Endothelial cell of umbilical vein (primary cell): ENCODE results near the gene OSBPL10. TPM values are rescaled to one million over a fixed set of nuclear protein-coding genes. Genes with fewer than 3 reads are reported as not detected.

Experiments used
- BruUV-seq: library from RNA; stranded (reverse); fragments of 400-500 nt; replicated peaks from 2 replicates; lab custom pipeline; 2021; lab: Mats Ljungman, UMichigan
- CTCF ChIA-PET: fragments of 300-600, 350-600 bp; sonication (Branson Sonifier 250); formaldehyde crosslinking; loops from one replicate; lab custom pipeline; 2021; ENCODE audit warnings: antibody characterized with exemption, inconsistent platforms; lab: Charles Lee
- POLR2A ChIA-PET: fragments of 300-600, 350-600 bp; sonication (Branson Sonifier 250); formaldehyde crosslinking; loops from one replicate; lab custom pipeline; 2021; ENCODE audit warnings: antibody characterized with exemption, inconsistent platforms; lab: Charles Lee
- DNase-seq: peaks from one replicate; pipeline ENCODE4 v3.0.0-alpha.2; 2011; ENCODE audit warnings: low read depth, low spot score
- FAIRE-seq: peaks from 2 replicates; lab custom pipeline; 2011; peaks lifted over from hg19 to GRCh38; lab: Jason Lieb, UNC
- H2AFZ ChIP-seq: 2 replicates; pipeline ENCODE4 v1.6.0; 2012; ENCODE audit warnings: low read depth, low read length, control low read depth, inconsistent platforms
- H3K27ac ChIP-seq: 2 replicates; pipeline ENCODE4 v1.5.1; 2011; ENCODE audit warnings: low read depth, mild to moderate bottlenecking, control low read depth, low read length, moderate library complexity; ENCODE audit not compliant: insufficient read depth
- H3K27me3 ChIP-seq, 2 experiments: 2 replicates each; pipeline versions ENCODE4 v1.6.0 to v1.6.1; 2011; ENCODE audit warnings: low read length in 2 of 2, mixed read lengths in 1 of 2; ENCODE audit not compliant: control insufficient read depth in 2 of 2, insufficient read depth in 2 of 2
- H3K36me3 ChIP-seq, 2 experiments: 2 replicates in 1 of 2; 3 replicates in 1 of 2; pipeline ENCODE4 v1.5.1; 2011; ENCODE audit warnings: low read length in 2 of 2, mild to moderate bottlenecking in 1 of 2, moderate library complexity in 1 of 2; ENCODE audit not compliant: control insufficient read depth in 2 of 2, insufficient read depth in 2 of 2; ENCODE audit errors: extremely low read depth in 1 of 2
- H3K4me1 ChIP-seq: 3 replicates; pipeline ENCODE4 v1.5.1; 2011; ENCODE audit warnings: mild to moderate bottlenecking, low read length; ENCODE audit not compliant: control insufficient read depth, insufficient read depth; ENCODE audit errors: extremely low read depth
- H3K4me2 ChIP-seq: 2 replicates; pipeline ENCODE4 v1.6.1; 2011; ENCODE audit warnings: low read length, control low read depth, mixed read lengths; ENCODE audit not compliant: insufficient read depth
- H3K4me3 ChIP-seq, 3 experiments: fragments of 200-600 bp in 1 of 3; sonication (generic), shearing (Covaris generic) in 1 of 3; replicated peaks in 1 of 3; 2 replicates each; pipeline ENCODE4 v1.5.1; 2011 to 2016; ENCODE audit warnings: control low read depth in 3 of 3, low read length in 3 of 3, mild to moderate bottlenecking in 2 of 3, inconsistent platforms in 1 of 3, low read depth in 1 of 3, moderate library complexity in 1 of 3; ENCODE audit not compliant: insufficient read depth in 1 of 3
- H3K79me2 ChIP-seq: 2 replicates; pipeline ENCODE4 v1.6.0; 2012; ENCODE audit warnings: low read length, inconsistent platforms; ENCODE audit not compliant: control insufficient read depth, insufficient read depth
- H3K9ac ChIP-seq: replicated peaks from 2 replicates; pipeline ENCODE3; 2011; ENCODE audit warnings: low read length, control low read depth; ENCODE audit not compliant: insufficient read depth; ENCODE audit errors: extremely low read depth
- H3K9me1 ChIP-seq: replicated peaks from 3 replicates; pipeline ENCODE4 v1.6.0; 2011; ENCODE audit warnings: mild to moderate bottlenecking, low read length; ENCODE audit not compliant: control insufficient read depth, insufficient read depth; ENCODE audit errors: extremely low read depth
- H3K9me3 ChIP-seq: replicated peaks from 2 replicates; pipeline ENCODE4 v1.5.1; 2012; ENCODE audit warnings: low read length, inconsistent platforms; ENCODE audit not compliant: control insufficient read depth, insufficient read depth
- H4K20me1 ChIP-seq: replicated peaks from 2 replicates; pipeline ENCODE3; 2011; ENCODE audit warnings: mild to moderate bottlenecking, low read length; ENCODE audit not compliant: control insufficient read depth, insufficient read depth; ENCODE audit errors: extremely low read depth
- EZH2 ChIP-seq: IDR thresholded peaks from 2 replicates; pipeline ENCODE4 v1.6.1; 2012; ENCODE audit warnings: borderline replicate concordance, low read depth, mild to moderate bottlenecking, moderate library complexity, low read length, inconsistent platforms; ENCODE audit not compliant: severe bottlenecking
- FOS ChIP-seq: IDR thresholded peaks from 2 replicates; pipeline ENCODE4 v1.6.1; 2011; ENCODE audit warnings: mild to moderate bottlenecking, low read length, moderate library complexity, borderline replicate concordance; ENCODE audit not compliant: insufficient read depth
- GATA2 ChIP-seq: IDR thresholded peaks from 2 replicates; pipeline ENCODE4 v1.7.0; 2011; ENCODE audit warnings: low read depth, mild to moderate bottlenecking, moderate library complexity, mixed read lengths, low read length; ENCODE audit not compliant: insufficient read length, insufficient read depth
- JUN ChIP-seq: IDR thresholded peaks from 2 replicates; pipeline ENCODE4 v1.6.1; 2011; ENCODE audit warnings: borderline replicate concordance, low read depth; ENCODE audit not compliant: insufficient read length, insufficient read depth
- MYC ChIP-seq: IDR thresholded peaks from one replicate; pipeline ENCODE4 v1.6.1; 2011; ENCODE audit warnings: mild to moderate bottlenecking, low read depth, low read length
- POLR2A ChIP-seq: IDR thresholded peaks from 2 replicates; pipeline ENCODE4 v1.6.1; 2012; ENCODE audit warnings: low read depth, mild to moderate bottlenecking, control low read depth, low read length
- POLR2AphosphoS5 ChIP-seq: IDR thresholded peaks from 2 replicates; pipeline ENCODE4 v1.6.1; 2012; ENCODE audit warnings: low read depth, mild to moderate bottlenecking, control low read depth, low read length, moderate library complexity; ENCODE audit not compliant: insufficient read depth
- dilution Hi-C: fragments of 300-500 bp; cut with MboI; formaldehyde crosslinking; loops from one replicate; pipeline ENCODE4 v1.15.0; 2019; ENCODE audit warnings: low sequenced_read_pairs; ENCODE audit not compliant: extremely low pct_ligation_motif_present
- intact Hi-C: fragments of 100-400 bp; cut with micrococcal nuclease; formaldehyde crosslinking; loops from one replicate; pipeline ENCODE4 v1.10.0; 2022
- polyA plus RNA-seq, 4 experiments: library from polyadenylated mRNA; depleted of rRNA in 3 of 4; stranded (reverse) in 3 of 4; unstranded in 1 of 4; fragments of >200 nt; gene quantifications; 2 replicates each; pipeline versions ENCODE4 v1.2.1 to v1.2.3, GENCODE V29; 2011 to 2012; ENCODE audit warnings: missing spikeins in 1 of 4
- total RNA-seq: library from RNA; stranded (reverse); gene quantifications from 2 replicates; pipeline ENCODE4 v1.2.3, GENCODE V29; 2021
- TF ChIP-seq, protein P1 (sequence below): IDR thresholded peaks from 2 replicates; pipeline ENCODE4 v1.6.1; 2011; ENCODE audit not compliant: insufficient read depth, insufficient read length
- TF ChIP-seq, protein P2 (sequence below), 2 donors: IDR thresholded peaks; 1 replicate in 1 of 2; 2 replicates in 1 of 2; pipeline ENCODE4 v1.5.1; 2011; ENCODE audit warnings: low read length in 2 of 2, mild to moderate bottlenecking in 2 of 2, moderate library complexity in 2 of 2, control low read depth in 1 of 2, inconsistent platforms in 1 of 2, low read depth in 1 of 2; ENCODE audit not compliant: insufficient read depth in 1 of 2; ENCODE audit errors: extremely low read depth in 1 of 2

Gene OSBPL10
- total and polyA plus RNA-seq, 2 donors (not counting 3 experiments of a cell fraction or from before 2014, with no cell fraction given) = 10.8 to 47.6 TPM

DNA sequence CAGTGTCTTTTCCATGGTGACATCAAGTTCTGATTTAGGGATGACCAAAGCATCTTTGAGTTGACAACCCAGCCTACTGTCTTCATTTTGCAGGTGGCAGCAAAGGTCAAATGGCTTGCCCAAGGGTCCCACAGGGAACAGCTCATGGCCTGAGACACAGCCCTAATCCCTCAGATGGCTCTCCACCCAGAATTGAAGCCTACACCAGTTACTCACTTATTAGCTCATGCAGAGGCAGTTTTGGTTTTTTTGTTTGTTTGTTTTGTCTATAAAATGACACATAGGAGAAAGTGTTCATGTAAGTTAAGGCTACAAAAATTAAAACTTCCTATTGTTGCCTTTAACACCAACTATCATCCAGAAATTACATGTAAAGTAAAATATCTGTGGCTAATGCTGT is 167.9 kb downstream of the OSBPL10 start:
- DNase-seq = no peak
- no peaks in the 10 kb centered on the region for H3K27me3 ChIP-seq
- TF ChIP-seq POLR2A (no peak), EZH2 (no peak), MYC (no peak), FOS (no peak), JUN (no peak), POLR2AphosphoS5 (no peak), GATA2 (no peak)
- TF ChIP-seq, protein P1, sequence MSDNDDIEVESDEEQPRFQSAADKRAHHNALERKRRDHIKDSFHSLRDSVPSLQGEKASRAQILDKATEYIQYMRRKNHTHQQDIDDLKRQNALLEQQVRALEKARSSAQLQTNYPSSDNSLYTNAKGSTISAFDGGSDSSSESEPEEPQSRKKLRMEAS = no peak
- TF ChIP-seq, protein P2, sequence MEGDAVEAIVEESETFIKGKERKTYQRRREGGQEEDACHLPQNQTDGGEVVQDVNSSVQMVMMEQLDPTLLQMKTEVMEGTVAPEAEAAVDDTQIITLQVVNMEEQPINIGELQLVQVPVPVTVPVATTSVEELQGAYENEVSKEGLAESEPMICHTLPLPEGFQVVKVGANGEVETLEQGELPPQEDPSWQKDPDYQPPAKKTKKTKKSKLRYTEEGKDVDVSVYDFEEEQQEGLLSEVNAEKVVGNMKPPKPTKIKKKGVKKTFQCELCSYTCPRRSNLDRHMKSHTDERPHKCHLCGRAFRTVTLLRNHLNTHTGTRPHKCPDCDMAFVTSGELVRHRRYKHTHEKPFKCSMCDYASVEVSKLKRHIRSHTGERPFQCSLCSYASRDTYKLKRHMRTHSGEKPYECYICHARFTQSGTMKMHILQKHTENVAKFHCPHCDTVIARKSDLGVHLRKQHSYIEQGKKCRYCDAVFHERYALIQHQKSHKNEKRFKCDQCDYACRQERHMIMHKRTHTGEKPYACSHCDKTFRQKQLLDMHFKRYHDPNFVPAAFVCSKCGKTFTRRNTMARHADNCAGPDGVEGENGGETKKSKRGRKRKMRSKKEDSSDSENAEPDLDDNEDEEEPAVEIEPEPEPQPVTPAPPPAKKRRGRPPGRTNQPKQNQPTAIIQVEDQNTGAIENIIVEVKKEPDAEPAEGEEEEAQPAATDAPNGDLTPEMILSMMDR (IDR thresholded peaks at IDR 0.05; ENCODE audit: extremely low read depth in 1 of 2, insufficient read depth in 1 of 2, low read depth in 1 of 2, low read length in 2 of 2) = no peak
- H3K9me1 ChIP-seq = no peaks in the 10 kb centered on the region
- dilution Hi-C loops (no loop called here), intact Hi-C loops (no loop called here)
- no peaks in the 10 kb centered on the region for H3K9me3 ChIP-seq
- no peak overlapping the region for H3K4me3 ChIP-seq
- no peak for FAIRE-seq
- H3K4me2 ChIP-seq = no peak overlapping the region
- H3K79me2 ChIP-seq = no peaks in the 10 kb centered on the region
- no peak overlapping the region for H3K27ac ChIP-seq
- CTCF ChIA-PET = no interaction called here
- BruUV-seq = no TSS peak
- H2AFZ ChIP-seq = no peak overlapping the region
- H4K20me1 ChIP-seq = no peaks in the 10 kb centered on the region
- no peak overlapping the region for H3K9ac ChIP-seq
- H3K4me1 ChIP-seq = no peaks in the 10 kb centered on the region
- POLR2A ChIA-PET = no interaction called here
- H3K36me3 ChIP-seq = no peaks in the 10 kb centered on the region
